NCI-H2227 (cell line): Measurements from ENCODE around the gene BRI3.

Source experiments
- DNase-seq: peaks from one replicate; lab custom pipeline; 2025; ENCODE audit not compliant: unreplicated experiment; lab: John Stamatoyannopoulos, UW

The BRI3 gene

DNA sequence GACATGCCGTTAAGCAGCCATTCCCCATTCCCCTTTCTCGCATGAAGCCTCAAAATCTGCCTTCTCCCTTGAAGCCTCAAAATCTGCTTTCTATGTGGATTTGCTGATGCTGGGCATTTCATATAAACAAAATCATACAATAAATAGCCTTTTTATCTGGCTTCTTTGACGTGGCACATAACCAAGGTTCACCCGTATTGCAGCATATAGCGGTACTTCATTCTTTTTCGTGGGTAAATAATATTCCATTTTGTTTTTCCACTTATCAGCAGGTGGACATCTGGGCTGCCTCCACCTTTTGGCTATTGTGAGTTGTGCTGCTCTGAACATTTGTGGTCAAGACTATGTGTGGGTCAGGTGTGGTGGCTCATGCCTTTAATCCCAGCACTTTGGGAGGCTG, 57.0 kb downstream of the BRI3 start:
- no peak for DNase-seq

DNA sequence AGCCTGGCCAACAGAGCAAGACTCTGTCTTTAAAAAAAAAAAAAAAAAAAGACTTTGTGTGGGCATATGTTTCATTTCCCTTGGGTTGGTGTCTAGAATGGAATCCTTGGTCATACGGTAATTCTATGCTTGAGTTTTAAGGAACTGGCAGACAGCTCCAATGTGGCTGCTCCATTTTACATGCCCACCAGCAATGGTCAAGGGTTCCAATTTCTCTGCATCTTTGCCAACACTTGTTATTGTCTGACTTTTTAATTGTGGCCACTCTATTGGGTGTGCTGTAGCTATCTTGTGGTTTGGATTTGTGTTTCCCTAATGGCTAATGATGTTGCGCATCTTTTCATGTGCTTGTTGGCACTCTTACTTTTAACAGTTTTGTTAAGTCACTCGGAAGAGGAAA, 57.6 kb downstream of the BRI3 start:
- no peak for DNase-seq

DNA sequence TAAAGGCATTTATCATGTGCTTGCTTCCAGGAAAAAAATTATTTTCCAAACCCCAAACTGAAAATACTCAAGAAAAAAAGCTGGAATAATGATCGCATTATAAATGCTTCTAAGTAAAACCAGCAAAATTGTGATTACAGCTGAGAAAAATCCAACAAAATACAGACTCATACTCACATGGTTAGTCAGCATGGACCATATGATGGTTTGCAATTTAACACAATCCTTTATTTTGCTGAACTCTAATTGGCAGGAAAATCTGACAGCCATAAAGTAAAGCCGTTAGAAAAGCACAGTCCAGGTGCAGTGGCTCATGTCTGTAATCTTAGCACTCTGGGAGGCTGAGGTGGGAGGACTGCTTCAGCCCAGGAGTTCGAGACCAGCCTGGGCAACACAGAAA, 59.6 kb downstream of the BRI3 start:
- DNase-seq: no peak
